ENCODE measurements around the gene THG1L. TPM values are rescaled to one million over a fixed set of nuclear protein-coding genes. Genes with fewer than 3 reads are reported as not detected.
A peak's percentile ranks its signal among the peaks of the same experiment; 100 is the strongest.
"Not testable (repeated sequence)": the region's sequence is repeated elsewhere in the genome, so short reads cannot be mapped to it uniquely, and the experiment has no call there.

Gene THG1L
- polyA plus RNA-seq (ENCODE audit: insufficient read length in 3 of 3) = 10 to 100 TPM; 20.9 to 29.6 (median 27.8) TPM
- long read RNA-seq, donor 1, transcript THG1L-201 (6 exons, 3,107 nt) = major isoform, 10 of 18 reads
- long read RNA-seq, donor 1, partial matches to known transcripts = 7 of 18 reads
- long read RNA-seq, donor 1, other reads (novel, unspliced or antisense) = 0 of 18 reads
- long read RNA-seq, donor 2, transcript THG1L-201 (6 exons, 3,107 nt) = major isoform, 6 of 12 reads
- long read RNA-seq, donor 2, partial matches to known transcripts = 6 of 12 reads
- long read RNA-seq, donor 2, other reads (novel, unspliced or antisense) = 0 of 12 reads
- long read RNA-seq, donor 3, transcript THG1L-201 (6 exons, 3,107 nt) = major isoform, 12 of 20 reads
- long read RNA-seq, donor 3, partial matches to known transcripts = 7 of 20 reads
- long read RNA-seq, donor 3, other reads (novel, unspliced or antisense) = 0 of 20 reads
- long read RNA-seq, donor 4, partial matches to known transcripts = 15 of 19 reads
- long read RNA-seq, donor 4, other reads (novel, unspliced or antisense) = 0 of 19 reads
- long read RNA-seq, donor 5 = 0 reads
- long read RNA-seq, donor 6, transcript THG1L-201 (6 exons, 3,107 nt) = major isoform, 9 of 17 reads
- long read RNA-seq, donor 6, partial matches to known transcripts = 8 of 17 reads
- long read RNA-seq, donor 6, other reads (novel, unspliced or antisense) = 0 of 17 reads
- long read RNA-seq, donor 7, transcript THG1L-201 (6 exons, 3,107 nt) = major isoform, 11 of 21 reads
- long read RNA-seq, donor 7, partial matches to known transcripts = 10 of 21 reads
- long read RNA-seq, donor 7, other reads (novel, unspliced or antisense) = 0 of 21 reads
- long read RNA-seq, donor 8 = 0 reads
- long read RNA-seq, donor 9, transcript THG1L-201 (6 exons, 3,107 nt) = major isoform, 11 of 11 reads
- long read RNA-seq, donor 9, partial matches to known transcripts = 0 of 11 reads
- long read RNA-seq, donor 9, other reads (novel, unspliced or antisense) = 0 of 11 reads
- long read RNA-seq, donor 10, transcript THG1L-201 (6 exons, 3,107 nt) = major isoform, 10 of 17 reads
- long read RNA-seq, donor 10, partial matches to known transcripts = 6 of 17 reads
- long read RNA-seq, donor 10, other reads (novel, unspliced or antisense) = 0 of 17 reads
- long read RNA-seq, donor 11, transcript THG1L-201 (6 exons, 3,107 nt) = major isoform, 5 of 5 reads
- long read RNA-seq, donor 11, partial matches to known transcripts = 0 of 5 reads
- long read RNA-seq, donor 11, other reads (novel, unspliced or antisense) = 0 of 5 reads
- long read RNA-seq, donor 12, partial matches to known transcripts = 0 of 2 reads
- long read RNA-seq, donor 12, other reads (novel, unspliced or antisense) = 0 of 2 reads
- long read RNA-seq, donor 13 = 0 reads
- long read RNA-seq, donor 14, transcript THG1L-201 (6 exons, 3,107 nt) = major isoform, 10 of 15 reads
- long read RNA-seq, donor 14, partial matches to known transcripts = 5 of 15 reads
- long read RNA-seq, donor 14, other reads (novel, unspliced or antisense) = 0 of 15 reads
- long read RNA-seq, donor 15, partial matches to known transcripts = 0 of 3 reads
- long read RNA-seq, donor 15, other reads (novel, unspliced or antisense) = 0 of 3 reads
- long read RNA-seq, donor 16, transcript THG1L-201 (6 exons, 3,107 nt) = major isoform, 23 of 23 reads
- long read RNA-seq, donor 16, partial matches to known transcripts = 0 of 23 reads
- long read RNA-seq, donor 16, other reads (novel, unspliced or antisense) = 0 of 23 reads

DNA sequence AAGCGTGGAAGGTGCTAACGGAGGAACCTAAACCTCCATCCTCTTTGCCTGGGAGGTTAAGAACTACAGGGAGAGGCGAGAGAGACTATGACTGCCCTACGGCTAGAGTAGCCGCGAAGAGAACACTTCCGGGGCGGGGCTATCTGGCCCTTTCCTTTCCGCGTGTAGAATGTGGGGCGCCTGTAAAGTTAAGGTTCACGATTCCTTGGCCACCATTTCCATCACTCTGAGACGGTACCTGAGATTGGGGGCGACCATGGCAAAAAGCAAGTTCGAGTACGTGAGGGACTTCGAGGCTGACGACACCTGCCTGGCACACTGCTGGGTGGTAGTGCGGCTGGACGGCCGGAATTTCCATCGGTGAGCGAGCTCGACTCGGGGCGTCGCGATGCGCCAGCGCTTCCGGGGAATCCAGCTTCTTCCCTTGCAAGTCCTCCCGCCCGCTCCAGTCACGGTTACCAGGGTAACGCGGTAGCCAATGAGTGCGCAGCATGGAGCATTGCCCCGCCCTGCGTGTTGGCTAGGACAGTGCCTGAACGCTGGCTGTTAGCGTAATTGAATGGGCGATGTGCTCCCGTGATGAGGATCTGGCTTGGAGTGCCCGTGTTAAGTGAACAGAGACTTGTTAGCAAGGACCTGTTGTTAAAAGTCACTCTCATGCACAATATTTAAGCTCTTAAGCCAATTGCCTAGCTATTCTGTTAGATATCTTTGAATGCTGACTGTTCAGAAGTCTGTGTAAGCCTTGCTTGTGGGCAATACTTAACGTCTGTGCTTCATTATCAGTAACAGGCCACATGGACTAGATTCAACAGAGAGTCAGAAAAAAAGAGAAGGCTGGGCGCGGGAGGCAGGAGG, at the start of gene THG1L:
Gene THG1L, plus strand, starts transcription at position 149 of the 858 bp plus-strand sequence. Its CDS starts 21 bp downstream, at position 170.
- DNase-seq (ENCODE audit: extremely low read depth in 1 of 11, low read depth in 9 of 11, low spot score in 4 of 11) = peak; percentile 93 to 98 (median 96)

DNA sequence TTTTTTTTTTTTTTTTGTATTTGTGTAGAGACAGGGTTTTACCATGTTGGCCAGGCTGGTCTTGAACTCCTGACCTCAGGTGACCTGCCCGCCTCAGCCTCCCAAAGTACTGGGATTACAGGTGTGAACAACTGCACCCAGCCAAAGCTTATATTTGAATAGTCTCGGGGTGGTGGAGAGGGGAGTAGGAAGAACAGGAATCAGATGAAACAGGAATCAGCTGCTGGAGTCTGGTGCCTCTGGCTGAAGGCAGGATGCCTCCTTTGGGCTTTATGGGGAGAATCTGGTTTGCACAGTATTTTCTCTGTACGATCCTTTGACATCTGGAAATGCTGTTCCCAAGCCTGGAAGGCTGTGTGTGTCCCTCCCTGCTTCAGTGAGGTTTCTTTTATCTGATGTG, 49.0 kb upstream of the THG1L start:
- no peak for DNase-seq (ENCODE audit: extremely low read depth in 1 of 11, low read depth in 9 of 11, low spot score in 4 of 11)

DNA sequence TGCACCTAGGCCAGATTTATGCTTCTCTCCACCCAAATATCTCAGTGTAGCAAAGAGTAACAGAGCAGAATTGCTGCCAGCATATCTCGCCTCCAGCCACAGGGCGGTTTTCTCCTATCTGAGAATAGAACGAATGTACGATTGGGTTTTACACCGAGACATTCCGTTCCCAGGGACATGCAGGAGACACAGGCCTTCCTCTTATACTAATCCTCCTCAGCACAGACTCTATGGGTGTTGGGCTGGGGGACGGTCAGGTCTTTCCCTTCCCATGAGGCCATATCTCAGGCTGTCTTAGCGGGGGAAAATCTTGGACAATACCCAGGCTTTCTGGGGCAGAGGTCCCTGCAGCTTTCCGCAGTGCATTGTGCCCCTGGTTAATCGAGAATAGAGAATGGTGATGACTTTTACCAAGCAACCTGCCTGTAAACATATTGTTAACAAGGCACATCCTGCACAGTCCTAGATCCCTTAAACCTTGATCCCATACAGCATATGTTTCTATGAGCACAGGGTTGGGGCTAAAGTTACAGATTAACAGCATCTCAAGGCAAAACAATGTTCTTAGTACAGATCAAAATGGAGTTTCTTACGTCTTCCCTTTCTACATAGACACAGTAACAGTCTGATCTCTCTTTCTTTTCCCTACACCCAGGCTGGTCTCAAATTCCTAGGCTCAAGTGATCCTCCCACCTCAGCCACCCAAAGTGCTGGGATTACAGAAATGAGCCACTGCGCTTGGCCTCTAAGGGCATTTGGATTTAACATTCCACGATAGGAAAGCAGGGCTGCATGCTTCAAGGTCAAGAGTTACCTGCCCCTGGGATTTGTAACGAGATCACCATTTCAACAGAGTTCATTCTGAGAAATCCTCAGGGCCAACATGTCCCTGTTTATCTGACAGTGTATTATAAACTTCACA, 44.7 kb upstream of the THG1L start:
- not testable (repeated sequence) for DNase-seq (ENCODE audit: extremely low read depth in 1 of 11, low read depth in 9 of 11, low spot score in 4 of 11)

DNA sequence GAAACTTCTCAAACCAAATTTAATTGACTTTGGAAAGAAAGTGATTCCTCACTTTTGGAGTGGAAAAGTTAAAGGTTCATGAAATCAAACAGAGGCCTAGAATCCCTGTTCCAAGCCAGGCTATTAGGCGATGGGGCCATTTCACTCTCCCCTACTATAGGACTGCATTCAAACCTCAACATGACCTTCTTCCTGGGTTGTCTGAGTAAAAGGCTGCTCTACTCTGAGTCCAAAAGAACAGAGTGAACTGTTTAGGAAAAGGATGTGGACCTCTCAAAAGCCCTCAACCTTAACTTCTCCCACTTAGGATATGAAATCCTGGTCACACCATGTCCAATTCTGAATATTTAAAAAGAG, 44.0 kb upstream of the THG1L start:
- DNase-seq (ENCODE audit: extremely low read depth in 1 of 11, low read depth in 9 of 11, low spot score in 4 of 11) = no peak

DNA sequence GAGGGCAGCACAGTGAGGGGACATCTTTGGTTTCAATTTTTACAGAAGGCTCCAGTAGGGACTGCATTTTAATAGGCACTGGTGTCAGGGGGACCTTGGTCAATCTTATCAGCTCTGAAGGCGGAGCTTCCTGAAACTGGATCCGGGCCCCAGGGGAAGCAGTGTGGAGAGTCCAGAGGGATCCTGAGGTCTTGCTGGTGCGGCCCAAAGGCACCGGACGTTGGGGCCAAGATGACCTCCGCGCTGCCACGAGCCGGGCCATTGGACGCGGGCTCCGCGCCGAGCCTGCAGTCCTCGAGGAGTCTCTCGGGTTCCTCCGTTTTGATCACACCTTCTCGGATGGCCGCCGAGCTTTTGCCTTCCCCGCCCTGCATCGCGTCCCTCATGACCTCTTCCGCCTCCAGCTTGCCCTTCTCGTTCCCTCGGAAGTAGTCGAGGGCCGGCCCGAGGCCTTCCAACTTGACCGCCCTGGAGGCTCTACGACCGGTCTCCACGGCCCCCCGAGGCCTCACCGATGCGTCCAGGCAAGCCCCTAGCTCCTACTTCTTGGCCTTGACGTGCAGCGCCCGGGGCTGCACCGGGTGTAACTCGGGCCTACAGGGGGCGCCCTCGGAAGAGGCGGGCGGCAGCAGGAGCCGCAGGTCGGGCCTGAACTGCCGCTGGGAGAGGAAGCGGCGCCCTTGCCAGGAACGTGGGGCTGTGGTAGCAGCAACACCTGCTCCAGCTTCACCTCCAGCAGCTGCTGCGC, 41.1 kb upstream of the THG1L start:
- no peak for DNase-seq (ENCODE audit: extremely low read depth in 1 of 11, low read depth in 9 of 11, low spot score in 4 of 11)

DNA sequence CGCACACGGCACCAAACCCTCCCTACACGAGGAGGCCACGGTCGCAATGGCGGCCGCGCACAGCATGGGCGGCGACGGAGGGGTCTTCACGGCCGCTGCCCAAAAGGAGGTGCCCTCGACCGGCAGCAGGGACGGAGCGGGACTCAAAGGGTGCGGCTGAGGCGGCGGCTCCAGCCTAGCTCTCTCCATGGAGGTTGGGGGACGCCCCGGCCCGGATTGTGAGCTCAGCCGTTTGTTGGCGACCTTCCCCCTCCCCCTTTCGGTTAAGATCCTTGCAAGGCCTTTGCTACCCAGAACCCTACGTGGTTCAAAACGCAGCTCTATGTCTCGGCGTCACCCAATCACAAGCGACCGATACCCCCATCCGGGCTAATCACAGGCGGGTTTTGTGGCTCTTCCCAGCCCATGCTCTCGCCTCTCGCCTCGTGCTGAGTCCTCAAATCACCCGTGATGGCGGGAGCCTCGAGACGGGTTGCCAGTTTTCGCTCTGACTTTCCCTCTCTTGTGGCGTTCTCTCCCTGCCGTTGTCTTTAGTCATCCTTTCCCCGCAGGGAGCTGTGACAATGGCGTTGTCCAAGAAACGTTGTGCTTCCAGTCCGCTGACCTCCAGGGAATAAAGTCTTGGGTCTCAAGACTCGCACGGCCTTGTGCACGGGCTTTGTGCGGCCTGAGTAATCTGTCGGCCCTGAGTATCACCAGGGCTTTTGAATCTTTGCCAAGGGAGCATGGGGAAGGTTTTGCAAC, 40.4 kb upstream of the THG1L start:
- no peak for DNase-seq (ENCODE audit: extremely low read depth in 1 of 11, low read depth in 9 of 11, low spot score in 4 of 11)

DNA sequence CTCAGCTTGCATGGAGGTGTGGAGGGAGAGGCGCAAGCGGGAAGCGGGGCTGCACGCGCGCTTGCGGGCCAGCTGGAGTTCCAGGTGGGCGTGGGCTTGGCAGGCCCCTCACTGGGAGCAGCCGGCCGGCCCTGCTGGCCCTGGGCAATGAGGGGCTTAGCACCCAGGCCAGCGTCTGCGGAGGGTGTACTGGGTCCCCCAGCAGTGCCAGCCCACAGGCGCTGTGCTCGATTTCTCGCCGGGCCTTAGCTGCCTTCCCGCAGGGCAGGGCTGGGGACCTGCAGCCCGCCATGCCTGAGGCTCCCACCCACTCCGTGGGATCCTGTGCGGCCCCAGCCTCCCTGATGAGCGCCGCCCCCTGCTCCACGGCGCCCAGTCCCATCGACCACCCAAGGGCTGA, 37.4 kb upstream of the THG1L start:
- DNase-seq (ENCODE audit: extremely low read depth in 1 of 11, low read depth in 9 of 11, low spot score in 4 of 11) = not testable (repeated sequence)

DNA sequence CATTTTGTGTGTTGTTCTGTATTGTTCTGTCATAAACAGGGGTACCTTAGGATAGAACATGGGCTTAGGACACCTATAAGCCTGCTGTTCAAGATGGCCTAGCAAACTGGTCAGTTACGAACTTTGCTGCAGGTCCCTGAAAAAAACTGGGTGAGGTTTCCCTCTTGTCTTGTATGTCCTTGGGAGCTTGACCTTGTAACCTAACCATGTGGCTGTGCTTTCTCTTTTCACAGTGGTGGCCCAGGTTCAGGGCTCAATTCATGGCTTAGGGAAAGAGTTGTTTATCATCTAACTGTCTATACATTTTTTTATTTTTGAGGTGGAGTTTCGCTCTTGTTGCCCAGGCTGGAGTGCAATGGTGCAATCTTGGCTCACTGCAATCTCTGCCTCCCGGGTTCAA, 35.1 kb upstream of the THG1L start:
- DNase-seq (ENCODE audit: extremely low read depth in 1 of 11, low read depth in 9 of 11, low spot score in 4 of 11) = not testable (repeated sequence)

DNA sequence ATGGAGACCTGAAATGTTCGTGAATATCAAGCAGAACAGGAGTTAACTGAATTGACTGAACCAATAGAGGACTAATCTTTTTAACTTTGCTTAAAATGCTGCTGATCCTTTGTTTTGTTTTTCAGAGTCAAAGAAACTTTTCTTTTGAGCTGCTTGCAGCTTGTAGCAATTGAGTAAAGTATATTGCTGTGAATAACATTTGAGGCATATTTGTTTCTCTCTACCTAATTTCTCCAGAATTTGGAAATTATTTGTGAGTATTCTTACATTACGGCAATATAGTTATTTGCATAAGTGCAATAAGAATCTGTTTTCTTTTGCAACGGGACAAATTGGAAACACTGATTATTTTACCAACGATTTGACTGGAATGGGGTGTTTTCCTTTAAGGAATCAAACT, 32.5 kb upstream of the THG1L start:
- not testable (repeated sequence) for DNase-seq (ENCODE audit: extremely low read depth in 1 of 11, low read depth in 9 of 11, low spot score in 4 of 11)

DNA sequence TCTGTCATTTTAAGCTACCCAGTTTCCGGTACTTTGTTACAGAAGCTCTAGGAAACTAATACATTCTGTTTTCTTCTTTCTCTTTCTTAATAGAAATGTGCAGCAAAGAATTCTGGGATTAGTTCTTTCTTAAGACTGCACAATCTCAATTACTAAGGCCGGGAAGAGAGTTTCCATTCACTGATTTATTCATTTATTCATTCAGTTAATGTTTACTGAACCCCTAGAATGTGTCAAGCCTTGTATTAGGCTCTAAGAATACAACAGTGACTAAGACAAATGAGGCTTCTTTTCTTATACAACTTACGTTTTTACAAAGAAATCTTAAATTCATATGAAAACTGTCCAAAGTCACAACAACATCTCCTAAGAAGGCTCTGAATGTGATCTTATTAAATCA, 27.5 kb upstream of the THG1L start:
- DNase-seq (ENCODE audit: extremely low read depth in 1 of 11, low read depth in 9 of 11, low spot score in 4 of 11) = no peak

DNA sequence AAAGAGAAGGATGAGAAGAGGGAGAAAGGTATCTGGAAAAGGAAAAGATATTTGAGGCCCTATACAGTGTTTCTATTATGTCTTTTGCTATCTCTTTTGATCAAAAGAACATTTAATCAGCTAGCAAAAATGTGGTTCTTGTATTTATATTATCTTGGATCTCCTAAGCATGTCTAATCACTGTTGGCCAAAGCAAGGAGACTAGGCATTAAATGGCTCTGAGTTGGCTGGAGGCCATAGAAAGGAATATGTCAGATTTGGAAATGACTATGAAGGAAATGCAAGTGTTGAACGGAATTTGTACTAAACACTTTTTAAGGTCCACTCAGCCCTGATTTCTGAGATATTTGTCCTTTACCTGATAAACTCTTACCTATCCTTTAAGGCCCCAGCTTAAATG, 22.4 kb upstream of the THG1L start:
- DNase-seq (ENCODE audit: extremely low read depth in 1 of 11, low read depth in 9 of 11, low spot score in 4 of 11) = no peak

DNA sequence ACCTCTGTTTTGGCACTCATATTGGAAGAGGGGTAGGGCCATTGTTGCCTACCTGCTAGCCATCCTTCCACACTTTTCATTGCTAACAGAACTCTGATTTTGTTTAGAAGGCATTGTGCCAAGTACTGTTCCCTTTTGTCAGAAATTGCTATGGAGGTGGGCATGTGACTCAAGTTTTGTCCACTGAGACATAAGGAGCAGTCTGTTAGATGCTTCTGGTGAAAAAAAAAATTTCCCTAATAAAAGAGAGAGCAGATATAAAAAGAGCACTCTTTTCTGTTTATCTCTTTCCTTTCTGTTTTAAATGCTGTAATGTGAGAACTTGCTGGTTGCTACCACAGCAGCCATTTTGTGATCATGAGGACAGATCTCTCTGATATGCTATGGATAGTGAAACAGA, 21.9 kb upstream of the THG1L start:
- DNase-seq (ENCODE audit: extremely low read depth in 1 of 11, low read depth in 9 of 11, low spot score in 4 of 11) = no peak

DNA sequence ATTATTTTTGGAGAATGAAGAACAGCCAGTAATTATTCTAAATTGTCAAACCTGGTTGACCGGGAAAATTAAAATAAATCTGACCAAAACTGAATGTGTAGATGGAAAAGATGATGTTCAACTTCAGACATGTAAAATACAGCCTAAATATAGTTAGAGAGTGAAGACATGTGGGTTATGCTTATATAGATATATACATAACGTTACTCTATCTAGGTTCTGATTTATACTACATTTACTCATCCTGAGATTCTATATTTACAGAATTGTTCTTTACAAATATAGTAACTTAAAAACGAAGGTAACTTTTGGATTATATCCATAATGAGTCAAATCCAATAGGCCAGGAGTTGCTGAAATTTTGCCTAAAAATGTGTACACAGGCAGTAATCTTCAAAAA, 20.8 kb upstream of the THG1L start:
- no peak for DNase-seq (ENCODE audit: extremely low read depth in 1 of 11, low read depth in 9 of 11, low spot score in 4 of 11)

DNA sequence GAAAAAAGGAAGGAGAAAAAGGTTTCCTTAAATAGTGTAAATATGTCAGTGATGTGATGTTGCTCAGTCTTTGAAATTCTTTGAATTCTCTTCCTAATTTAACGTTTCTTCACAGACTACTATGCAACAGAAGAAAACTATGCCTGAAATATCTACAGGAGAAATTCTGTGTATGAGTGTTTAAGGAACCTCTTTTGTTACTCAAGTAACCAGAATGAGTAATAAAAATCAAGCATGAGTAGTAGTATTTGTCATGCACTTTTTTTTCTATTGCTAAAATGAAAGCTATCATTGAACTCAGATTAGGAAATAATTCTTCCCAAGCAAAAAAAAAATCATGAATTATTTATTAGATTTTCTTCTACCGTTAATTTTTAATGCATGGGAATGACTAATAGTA, 20.3 kb upstream of the THG1L start:
- DNase-seq (ENCODE audit: extremely low read depth in 1 of 11, low read depth in 9 of 11, low spot score in 4 of 11) = no peak
